ENCODE data around the gene SMAD2. TPM values are rescaled to one million over a fixed set of nuclear protein-coding genes. Genes with fewer than 3 reads are reported as not detected.

SMAD2 gene
- total RNA-seq, 1 experiment from 2014 or later, result 97.0 TPM

GRCh38 chr18:47791461-47791985, 138.9 kb downstream of the SMAD2 start:
- Histone ChIP-seq H2AFZ (no peak overlapping the region), H3K4me1 (replicated peaks; ENCODE audit: insufficient read depth) (no peaks in the 10 kb centered on the region), H3K4me3 (no peak overlapping the region), H3K27me3 (ENCODE audit: insufficient read depth, low read depth) (peaks cover 7% of the 10 kb centered on the region; the same call in 1 of the 2 replicates), H3K9me3 (ENCODE audit: insufficient read depth, low read depth) (no peaks in the 10 kb centered on the region; the same call in 1 of the 2 replicates), H3K4me2 (no peak overlapping the region), H4K20me1 (ENCODE audit: insufficient read depth) (no peaks in the 10 kb centered on the region), H3F3A (ENCODE audit: insufficient read depth, low read depth) (no peaks in the 10 kb centered on the region), H3K27ac (no peak overlapping the region), H3K9me2 (ENCODE audit: insufficient read depth) (no peaks in the 10 kb centered on the region), H3K79me2 (ENCODE audit: low read depth) (no peaks in the 10 kb centered on the region), H3K36me3 (ENCODE audit: low read depth) (no peaks in the 10 kb centered on the region)
- CTCF ChIA-PET, result no interaction called here
- POLR2A ChIA-PET (ENCODE audit: unreplicated experiment), result no interaction called here
- no peak for DNase-seq
- TF ChIP-seq CTCF (conservative IDR thresholded peaks at IDR 0.05) (no peak), EZH2 (IDR thresholded peaks at IDR 0.05; ENCODE audit: low read depth) (no peak)
- no TSS peak for BruUV-seq (replicated peaks)
- intact Hi-C loops (cut with micrococcal nuclease; ENCODE audit: unreplicated experiment), result no loop called here

GRCh38 chr18:47790036-47790435, 140.4 kb downstream of the SMAD2 start:
- no peak overlapping the region for H3K4me2 ChIP-seq
- no peaks in the 10 kb centered on the region for H3K4me1 ChIP-seq (replicated peaks; ENCODE audit: insufficient read depth)
- no peak for TF ChIP-seq EZH2 (IDR thresholded peaks at IDR 0.05; ENCODE audit: low read depth)
- no peak for TF ChIP-seq CTCF (conservative IDR thresholded peaks at IDR 0.05)
- H3K9me3 ChIP-seq (ENCODE audit: insufficient read depth, low read depth), result no peaks in the 10 kb centered on the region; the same call in 1 of the 2 replicates
- H4K20me1 ChIP-seq (ENCODE audit: insufficient read depth), result no peaks in the 10 kb centered on the region
- ChIA-PET POLR2A (ENCODE audit: unreplicated experiment) (no interaction called here), CTCF (no interaction called here)
- H3K36me3 ChIP-seq (ENCODE audit: low read depth), result no peaks in the 10 kb centered on the region
- no TSS peak for BruUV-seq (replicated peaks)
- H3K27me3 ChIP-seq (ENCODE audit: insufficient read depth, low read depth), result peaks cover 10% of the 10 kb centered on the region; the same call in 1 of the 2 replicates
- no peaks in the 10 kb centered on the region for H3K9me2 ChIP-seq (ENCODE audit: insufficient read depth)
- H3F3A ChIP-seq (ENCODE audit: insufficient read depth, low read depth), result no peaks in the 10 kb centered on the region
- H3K27ac ChIP-seq, result no peak overlapping the region
- intact Hi-C loops (cut with micrococcal nuclease; ENCODE audit: unreplicated experiment), result no loop called here
- no peak overlapping the region for H3K4me3 ChIP-seq
- no peaks in the 10 kb centered on the region for H3K79me2 ChIP-seq (ENCODE audit: low read depth)
- no peak overlapping the region for H2AFZ ChIP-seq
- DNase-seq, result no peak

GRCh38 chr18:47788621-47789020, 141.8 kb downstream of the SMAD2 start:
- Histone ChIP-seq H3K27ac (no peak overlapping the region), H3K27me3 (ENCODE audit: insufficient read depth, low read depth) (peaks cover 10% of the 10 kb centered on the region; the same call in 1 of the 2 replicates), H3K79me2 (ENCODE audit: low read depth) (no peaks in the 10 kb centered on the region), H3K9me2 (ENCODE audit: insufficient read depth) (no peaks in the 10 kb centered on the region), H3K4me3 (no peak overlapping the region), H4K20me1 (ENCODE audit: insufficient read depth) (no peaks in the 10 kb centered on the region), H3K4me2 (no peak overlapping the region), H3K9me3 (ENCODE audit: insufficient read depth, low read depth) (no peaks in the 10 kb centered on the region; the same call in 1 of the 2 replicates), H3K36me3 (ENCODE audit: low read depth) (no peaks in the 10 kb centered on the region), H3F3A (ENCODE audit: insufficient read depth, low read depth) (no peaks in the 10 kb centered on the region), H2AFZ (no peak overlapping the region), H3K4me1 (replicated peaks; ENCODE audit: insufficient read depth) (no peaks in the 10 kb centered on the region)
- intact Hi-C loops (cut with micrococcal nuclease; ENCODE audit: unreplicated experiment), result no loop called here
- CTCF ChIA-PET, result no interaction called here
- BruUV-seq (replicated peaks), result no TSS peak
- POLR2A ChIA-PET (ENCODE audit: unreplicated experiment), result no interaction called here
- no peak for TF ChIP-seq EZH2 (IDR thresholded peaks at IDR 0.05; ENCODE audit: low read depth)
- no peak for TF ChIP-seq CTCF (conservative IDR thresholded peaks at IDR 0.05)
- DNase-seq, result no peak
